NCI-H187 (cell line): Measurements from ENCODE around the gene B9D1.

Experiments used
- DNase-seq, 2 experiments: peaks; one replicate each; lab custom pipeline; 2025; lab: John Stamatoyannopoulos, UW

The B9D1 gene

DNA sequence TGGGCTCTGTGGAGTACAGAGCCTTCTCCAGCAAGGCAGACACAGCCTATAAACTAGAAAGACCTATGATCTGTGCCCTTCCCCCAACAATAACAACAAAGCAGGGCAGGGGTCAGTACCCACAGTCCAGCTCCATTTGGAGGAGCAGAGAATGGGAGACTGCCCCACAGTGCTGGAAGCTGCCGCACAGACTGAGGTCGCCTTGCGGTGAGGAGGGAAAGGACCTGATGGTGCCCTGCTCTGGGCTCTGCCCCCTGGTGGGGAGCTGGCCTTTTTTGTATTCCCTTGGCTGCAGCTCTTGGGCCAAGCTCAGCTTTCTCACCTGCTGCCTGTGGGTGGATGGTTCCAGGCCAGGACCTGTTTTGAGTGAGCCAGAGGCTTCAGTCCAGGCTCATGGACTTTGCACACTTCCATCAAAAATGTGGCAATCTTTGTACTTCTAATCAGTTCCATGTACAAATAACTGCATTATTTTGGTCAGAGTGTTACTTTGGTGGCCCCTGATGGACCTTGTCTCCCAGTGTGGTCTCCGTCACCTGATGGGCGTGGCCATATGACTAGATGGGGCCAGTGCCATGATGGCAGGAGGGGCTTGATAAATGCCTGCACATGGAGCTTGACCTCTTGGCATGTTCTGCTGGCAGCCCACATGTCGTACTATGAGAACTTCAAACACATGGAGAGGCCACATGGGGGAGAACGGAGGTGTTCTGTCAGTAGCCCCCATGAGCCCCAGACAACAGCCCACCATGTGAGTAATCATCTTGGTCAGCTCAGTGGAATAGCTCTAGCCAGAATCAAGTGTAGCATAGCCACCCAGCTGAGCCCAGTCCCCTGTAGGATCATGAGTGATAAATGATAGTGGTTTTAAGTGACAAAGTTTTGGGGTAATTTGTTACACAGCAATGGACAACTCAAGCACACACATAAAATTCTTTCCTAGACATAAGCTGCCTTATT, 24.2 kb downstream of the B9D1 start:
- no peak for DNase-seq

DNA sequence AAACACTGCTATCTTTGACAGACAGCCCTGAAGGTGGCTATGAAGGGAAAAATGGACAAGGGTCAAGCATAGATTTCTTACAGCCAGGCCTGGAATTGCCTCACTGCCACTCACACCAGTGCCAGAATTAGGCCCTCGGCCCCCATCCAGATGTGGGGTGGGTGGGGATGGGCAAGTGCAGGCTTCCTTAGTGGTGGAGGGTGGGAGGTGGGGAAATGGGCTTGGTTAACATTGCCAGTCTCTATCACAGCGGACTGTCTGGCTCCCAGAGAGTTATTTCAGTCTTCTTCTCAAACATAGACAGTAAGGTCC, 24.9 kb downstream of the B9D1 start:
- no peak for DNase-seq

DNA sequence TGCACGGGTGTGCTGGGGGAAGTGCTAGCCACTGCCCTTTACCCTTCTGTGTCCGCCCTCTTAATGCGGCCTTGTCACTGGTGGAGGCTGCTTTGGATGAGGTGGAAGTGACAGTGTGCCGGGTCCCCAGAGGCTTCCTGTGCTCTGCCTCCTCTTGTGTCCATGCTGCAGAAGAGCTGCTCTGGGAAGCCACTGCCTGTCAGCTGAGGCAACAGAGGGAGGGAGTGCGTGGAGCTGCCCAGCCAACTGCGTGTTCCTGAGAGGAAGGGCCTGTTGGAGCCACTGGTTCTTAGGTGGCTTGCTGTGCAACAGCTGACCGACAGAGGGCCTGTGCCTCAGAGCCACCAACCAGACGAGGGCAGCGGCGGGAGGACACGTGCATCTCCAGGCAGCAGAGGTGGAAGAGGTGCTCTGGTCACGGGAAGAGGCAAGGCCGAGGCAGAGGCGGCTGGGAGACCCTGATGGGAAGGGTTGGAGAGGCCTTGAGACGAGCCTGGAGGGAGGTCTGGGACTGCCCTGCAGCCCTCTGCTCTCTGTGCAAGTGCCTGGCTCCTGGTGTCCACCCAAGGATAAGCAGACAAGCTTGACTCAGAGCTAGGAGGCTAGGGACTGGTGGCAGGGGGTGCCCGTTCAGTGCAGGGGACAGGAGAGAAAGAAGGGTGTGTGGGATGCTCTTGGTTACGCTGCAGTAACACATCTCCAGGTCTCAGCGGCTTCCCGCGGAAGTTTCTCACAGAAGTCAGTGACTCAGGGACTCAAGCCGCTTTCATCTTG, 25.4 kb downstream of the B9D1 start:
- DNase-seq, result no peak

DNA sequence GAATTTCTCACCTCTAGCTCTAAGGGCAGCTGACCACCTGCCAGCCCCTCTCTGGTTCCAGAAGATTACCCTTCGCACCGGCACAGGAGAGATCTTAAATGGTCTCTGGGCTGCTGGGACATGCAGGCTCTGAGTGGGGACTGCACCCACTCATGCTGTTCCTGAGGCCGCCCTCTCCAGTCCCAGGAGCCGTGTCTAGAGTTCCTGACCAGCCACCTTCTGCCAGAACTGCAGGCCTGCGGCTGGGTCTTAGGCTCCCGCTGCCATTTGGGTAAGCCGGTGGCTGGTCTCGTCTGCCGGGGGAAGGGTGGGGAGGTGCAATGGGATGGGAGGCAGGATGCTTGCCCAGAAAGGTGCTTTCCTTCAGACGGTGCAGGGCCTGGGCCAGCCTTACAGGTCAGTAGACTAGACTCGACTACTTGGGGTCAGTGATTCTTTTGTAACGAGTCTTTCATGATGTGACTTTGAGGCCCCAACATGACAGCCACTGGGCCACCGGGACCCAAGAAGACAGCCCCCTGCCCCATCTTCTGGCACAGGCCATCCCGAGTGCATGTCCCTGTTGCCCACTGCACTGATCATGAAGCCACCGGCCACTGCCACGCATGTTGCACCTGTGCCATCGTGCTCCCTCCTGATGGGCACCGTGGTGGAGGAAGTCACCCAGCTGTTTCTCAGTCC, 26.4 kb downstream of the B9D1 start:
- DNase-seq, result no peak

DNA sequence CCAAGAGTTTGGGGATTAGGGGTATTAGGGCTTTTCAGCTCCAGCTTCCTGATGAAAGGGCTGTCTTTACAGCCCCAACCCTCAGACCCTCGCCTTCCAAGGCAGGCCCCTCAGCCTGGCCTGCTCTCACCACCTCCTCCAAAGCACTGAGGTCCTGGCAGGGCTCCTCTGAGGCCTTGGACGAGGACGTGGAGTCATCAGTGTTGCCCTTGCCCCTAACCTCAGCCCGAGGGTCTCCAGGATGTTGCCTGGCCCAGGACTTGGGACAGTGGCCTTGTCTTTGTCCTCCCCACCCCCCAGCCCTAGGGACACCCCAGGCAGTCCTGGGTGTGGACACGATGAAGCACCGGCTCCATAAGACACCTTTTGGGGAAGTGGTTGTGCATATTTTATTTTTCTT, 28.2 kb downstream of the B9D1 start:
- no peak for DNase-seq

DNA sequence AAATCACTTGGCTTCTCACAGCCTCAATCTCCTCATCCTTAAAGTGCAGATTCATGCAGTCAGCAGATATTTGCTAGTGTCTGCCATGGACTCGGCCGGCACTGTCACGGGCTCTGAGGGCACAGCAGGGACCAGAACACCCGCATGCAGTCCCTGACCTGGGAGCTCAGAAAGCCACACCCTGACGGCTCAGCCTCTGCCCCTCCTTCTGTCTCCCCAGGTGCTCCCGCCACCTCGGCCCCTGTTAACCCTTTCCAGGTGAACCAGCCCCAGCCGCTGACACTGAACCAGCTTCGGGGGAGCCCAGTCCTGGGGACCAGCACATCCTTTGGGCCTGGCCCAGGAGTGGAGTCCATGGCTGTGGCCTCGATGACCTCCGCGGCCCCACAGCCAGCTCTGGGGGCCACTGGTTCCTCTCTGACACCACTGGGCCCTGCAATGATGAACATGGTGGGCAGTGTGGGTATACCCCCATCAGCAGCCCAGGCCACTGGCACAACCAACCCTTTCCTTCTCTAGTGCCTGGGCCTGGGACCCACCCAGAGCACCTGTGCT, 28.7 kb downstream of the B9D1 start:
- no peak for DNase-seq

DNA sequence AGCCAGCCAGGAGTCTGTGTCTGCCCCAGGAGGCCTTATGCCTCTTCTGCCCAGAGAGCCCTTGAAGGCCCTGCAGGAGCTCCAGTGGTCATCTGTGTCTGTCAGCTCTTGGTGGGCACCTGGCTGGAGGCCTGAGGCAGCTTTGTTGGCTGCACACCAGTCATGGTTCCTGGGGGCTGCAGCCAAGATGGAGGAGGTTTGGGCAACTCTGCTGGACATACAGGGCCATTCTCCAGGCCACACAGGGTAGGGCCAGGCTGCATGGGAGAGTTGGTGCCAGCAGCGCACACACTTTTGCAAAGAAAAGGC, 29.4 kb downstream of the B9D1 start:
- no peak for DNase-seq

DNA sequence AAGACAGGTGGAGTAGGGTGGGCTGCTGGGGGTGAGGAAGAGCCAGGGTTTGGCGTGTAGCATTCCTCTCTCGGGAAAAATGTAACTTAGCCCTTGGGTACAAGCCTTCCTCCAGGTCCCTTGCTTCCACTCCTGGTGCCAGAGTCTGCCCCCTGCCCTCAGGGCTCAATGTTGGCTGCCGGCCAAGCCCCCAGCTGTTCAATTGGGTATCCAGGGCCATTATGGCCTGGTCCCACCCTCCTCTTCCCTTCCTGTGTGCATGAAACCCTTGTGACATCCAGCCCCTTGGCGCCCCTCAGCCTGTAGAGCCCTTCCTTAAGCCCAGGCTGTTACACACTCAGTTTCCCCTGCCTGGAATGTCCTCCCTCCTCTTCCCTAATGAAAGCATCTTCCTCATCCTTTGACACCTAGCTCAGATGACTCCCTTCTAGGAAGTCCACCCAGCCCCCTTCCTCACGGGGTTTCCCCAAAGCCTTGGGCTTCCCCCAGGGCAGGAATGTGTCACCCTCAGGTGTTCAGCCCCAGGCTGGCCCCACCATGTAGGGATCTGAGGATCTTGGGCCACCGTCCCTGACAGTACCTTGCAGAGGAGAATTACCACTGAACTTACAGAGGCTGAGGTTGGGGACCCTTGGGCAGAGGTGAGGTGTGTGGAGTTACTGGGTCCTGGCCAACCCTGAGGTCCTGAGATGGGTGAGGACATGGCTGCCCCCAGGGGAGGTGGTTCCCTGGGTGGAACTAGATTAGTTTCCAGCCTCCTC, 30.0 kb downstream of the B9D1 start:
- no peak for DNase-seq

DNA sequence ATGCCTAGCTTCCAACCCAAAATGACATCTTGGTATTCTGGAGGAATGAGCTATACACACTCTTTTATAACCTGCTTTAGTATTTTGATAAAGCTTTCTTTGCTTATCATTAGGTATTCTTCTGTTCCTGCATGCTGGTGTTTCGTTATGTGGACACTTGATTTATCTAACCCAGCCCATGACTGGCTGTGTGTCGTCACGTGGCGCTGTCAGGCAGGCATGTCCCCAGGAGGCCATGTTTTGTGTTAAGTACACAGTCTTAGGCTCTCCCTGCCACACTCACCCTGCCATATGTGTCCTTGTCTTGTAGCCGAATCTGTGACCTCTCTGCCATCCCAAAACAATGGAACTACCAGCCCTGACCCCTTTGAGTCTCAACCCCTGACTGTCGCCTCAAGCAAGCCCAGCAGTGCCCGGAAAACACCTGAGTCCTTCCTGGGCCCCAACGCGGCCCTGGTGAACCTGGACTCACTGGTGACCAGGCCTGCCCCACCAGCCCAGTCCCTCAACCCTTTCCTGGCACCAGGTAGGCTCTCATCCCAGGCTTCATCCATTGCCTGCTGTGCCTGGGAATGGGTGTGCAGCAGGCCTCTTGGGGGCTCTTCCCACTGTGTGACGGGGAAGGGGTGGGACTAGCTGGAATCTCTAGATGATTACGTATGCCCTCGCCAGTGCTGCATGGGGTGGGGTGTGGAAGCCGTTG, 30.8 kb downstream of the B9D1 start:
- no peak for DNase-seq

DNA sequence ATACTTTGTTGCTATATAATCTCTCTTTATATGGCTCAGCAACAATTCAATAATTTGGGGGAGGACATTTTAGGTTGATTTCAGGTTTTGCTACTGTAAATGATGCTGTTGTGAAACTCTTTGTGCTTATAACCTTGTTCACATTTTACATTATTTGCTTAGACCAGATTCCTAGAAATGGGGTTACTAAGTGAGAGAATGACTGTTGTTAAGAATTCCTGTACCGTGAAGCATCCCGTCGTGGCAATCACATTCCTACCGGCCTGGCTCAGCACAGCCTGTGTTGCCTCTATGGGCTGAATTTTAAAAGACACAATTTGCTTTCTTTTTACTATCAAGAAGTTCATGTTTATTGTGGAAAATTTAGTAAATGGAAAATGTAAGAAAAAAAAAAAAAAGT, 31.4 kb downstream of the B9D1 start:
- DNase-seq, result no peak

DNA sequence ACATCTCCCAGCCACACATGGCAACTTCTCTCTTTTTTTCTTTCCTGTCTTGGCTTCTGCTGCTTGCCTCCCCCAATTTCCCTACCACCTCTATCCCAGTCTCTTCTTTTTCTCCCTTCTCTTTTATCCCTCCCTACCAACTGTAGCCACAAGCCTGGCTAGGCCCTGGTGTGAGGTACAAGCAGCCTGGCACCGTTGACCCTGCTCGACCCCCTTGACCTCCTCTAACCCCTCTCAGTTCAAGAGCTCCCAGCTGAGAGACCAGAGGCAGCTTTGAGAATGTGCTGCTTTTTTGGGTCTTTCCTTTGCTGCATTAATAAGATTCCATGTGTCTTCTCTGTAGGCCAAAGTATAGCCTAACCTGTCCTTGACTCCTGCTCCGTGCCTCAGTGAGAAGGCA, 32.3 kb downstream of the B9D1 start:
- no peak for DNase-seq

DNA sequence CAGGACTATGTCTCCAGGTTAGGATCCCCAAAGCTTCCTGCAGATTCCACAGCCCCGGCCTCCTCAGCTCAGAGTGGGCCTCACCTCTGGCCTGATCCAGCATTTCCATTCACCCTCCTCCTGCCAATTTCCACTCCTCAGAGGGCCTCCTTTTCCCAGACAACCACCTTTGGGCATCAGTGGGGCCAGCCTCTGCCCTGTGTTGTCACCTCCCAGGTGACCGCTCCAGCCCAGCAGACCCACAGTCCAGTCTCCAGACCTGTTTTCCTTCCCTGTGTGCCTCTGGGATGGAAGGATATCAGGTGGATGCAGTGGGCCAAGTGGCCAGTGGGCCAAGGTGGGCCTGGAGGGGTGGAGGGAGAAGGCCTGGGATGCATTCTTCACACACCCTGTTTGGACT, 32.7 kb downstream of the B9D1 start:
- DNase-seq, result no peak

DNA sequence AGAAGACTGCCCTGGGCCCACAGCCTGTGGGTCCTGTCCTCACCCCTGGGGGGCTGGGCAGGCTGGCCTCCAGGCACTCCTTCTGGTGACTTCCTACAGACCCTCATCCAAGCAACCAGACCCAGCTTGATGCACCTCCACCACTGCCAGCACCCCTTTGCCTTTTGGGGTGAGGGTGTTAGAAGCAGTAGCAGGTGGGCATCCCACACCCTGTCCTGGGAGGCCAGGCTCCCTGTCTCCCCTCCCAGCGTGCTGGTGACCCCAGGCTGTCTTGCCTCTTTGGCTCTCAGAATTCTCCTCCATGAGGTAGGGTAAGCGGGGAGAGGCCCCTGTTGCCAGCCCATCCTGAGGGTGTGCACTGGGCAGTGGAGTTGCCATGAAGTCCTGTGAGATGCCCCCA, 33.4 kb downstream of the B9D1 start:
- no peak for DNase-seq

DNA sequence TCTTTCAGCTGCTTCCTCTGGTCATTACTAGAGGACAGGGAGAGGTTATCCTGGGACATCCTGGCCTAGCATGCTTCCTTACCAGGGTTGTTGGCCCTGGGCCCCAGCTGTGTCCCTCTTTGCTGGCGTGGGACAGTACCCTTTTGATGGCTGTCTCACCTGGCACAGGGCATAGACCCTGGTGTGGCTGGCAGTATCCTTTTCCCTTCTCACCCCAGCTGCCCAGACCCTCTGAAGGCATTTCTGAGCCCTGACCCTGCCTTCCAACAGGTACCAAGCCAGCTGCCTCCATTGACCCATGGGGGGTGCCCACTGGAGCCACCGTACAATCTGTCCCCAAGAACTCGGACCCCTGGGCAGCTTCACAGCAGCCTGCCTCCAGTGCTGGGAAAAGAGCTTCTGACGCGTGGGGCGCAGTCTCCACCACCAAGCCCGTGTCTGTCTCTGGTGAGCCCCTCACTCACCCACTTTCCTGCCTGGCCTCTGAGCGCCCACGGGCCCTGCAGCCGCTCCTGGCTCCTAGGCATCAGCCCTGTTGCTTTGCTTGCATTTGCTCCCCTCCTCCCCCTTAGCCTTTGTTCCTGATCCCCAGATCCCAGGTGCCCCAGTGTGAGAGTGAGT, 34.0 kb downstream of the B9D1 start:
- no peak for DNase-seq

DNA sequence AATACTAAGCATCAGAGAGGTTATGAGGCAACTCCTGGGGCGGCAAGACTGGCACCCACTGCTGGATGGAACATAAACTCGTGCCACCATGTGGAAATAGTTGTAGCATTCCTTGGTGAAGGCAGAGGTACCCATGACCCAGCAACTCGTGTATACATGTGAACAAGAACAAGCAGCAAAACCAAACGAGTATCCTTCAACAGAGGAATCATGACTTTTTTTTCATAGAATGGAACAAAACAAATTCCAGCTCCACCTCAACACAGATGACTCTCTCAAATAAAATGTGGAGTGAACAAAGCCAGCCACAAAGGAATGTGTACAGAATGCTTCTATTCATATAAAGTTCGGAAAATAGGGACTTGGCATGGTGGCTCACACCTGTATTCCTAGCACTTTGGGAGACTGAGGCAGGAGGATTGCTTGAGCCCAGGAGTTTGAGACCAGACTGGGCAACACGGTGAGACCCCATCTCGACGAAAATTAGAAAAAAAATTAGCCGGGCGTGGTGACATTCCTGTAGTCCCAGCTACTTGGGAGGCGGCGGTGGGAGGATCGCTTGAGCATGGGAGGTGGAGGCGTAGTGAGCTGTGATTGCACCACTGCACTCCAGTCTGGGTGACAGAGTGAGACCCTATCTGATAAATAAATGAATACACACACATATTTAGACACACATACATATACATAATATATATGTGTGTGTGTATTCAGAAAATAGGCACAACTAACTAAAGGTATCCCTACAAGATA, 35.3 kb downstream of the B9D1 start:
- no peak for DNase-seq

DNA sequence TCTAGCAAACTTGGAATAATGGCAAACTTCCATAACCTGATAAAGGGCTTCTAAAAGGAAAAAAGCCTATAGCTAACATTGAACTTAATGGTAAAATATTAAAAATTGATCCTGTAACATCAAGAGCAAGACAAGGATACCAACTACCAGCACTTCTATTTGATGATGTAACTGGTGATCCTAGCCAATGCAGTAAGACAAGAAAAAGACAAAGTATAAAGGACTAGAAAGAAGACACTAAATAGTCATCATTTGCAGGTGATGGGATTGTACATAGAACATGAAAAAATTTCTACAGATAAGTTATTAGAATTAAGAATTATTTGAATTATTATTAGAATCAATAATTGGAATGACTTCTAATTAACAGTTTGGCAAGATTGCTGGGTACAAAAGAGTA, 37.0 kb downstream of the B9D1 start:
- DNase-seq, result no peak

DNA sequence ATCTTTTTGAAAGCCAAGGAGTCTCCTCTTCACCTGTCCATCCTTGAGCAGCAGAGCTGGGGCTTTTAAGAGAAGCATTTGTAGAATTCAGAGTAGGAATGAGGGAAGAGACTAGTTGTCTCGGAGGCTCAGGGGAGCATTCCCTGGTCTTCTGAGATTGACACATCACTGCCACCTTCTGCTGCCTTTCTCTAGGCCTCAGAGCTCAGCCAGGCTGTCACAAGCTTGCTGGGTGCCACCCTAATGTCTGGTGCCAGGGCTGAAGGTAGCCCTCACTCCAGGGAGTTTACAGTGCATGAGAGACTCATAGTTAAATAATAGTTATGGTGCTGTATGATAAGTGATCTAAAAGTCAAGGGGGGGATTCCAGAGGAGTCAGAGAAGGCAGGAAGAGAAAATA, 39.7 kb downstream of the B9D1 start:
- DNase-seq, result no peak

DNA sequence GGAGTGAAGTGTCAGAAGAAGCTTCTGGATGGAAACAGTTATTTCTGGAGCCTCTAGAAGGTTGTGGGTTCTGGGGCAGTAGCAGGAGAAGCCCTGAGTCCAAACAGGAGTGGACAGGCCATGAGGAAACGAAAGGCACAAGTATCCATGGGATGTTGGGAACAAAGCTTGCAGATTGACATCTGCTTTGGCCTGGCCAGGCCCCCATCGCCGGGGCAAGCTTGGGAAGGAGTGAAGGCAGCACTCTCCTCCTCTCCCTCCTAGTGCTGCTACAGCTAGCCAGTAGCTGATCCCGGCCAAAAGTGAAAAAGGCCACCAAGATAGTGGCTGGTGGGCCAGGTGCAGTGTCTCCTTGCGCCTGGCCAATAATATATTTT, 40.4 kb downstream of the B9D1 start:
- no peak for DNase-seq

DNA sequence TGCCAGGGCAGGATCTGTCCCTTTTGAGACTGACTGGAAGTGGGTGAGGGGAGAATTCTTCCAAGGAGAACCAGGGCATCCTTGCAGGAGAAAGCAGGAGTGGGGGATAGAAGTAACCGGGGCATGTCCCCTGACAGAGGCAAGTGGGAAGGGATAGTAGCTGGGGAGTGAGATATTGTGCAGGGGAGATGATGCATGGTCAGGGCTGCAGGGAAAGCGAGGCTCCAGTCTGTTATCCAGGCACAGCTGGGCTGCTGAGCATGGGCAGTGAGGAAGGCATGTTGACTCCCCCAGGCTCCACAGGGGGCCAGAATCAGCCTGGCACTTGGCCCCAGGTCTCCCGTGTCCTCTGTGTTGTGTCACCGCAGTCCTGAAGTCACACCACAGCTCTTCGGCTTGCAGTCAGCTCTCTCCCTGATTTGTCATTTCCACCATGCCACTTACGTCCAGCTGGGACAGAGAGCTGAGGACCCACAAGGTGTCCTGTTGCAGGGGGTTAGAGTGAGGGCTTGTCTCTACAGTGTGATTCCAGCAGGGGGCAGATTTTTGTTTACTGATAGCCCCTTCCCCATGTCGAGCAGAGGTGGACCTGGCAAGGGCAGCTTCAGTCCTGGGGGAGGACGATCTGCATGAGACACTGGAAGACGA, 40.9 kb downstream of the B9D1 start:
- DNase-seq, result no peak

DNA sequence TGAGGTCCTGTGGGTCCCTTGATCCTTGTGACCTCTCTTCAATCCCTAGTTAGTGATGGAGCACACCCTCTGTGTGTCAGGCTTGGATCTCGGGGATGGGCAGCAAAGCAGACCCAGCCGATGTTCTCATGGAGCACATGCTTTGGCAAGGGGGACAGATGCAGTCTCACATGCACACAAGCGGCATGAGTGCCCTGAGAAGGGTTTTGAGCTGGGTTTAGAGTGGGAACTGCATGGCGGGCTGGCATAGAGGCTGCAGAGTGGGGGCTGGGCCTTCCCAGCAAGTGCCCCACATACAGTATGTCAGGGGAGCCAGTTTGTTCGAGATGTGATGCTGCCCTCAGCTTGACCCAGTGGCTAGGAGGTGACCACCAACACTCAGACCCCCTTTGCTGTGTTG, 41.6 kb downstream of the B9D1 start:
- DNase-seq, result no peak
